H1 (cell line): Measurements from ENCODE around the gene GABRG3. TPM values are rescaled to one million over a fixed set of nuclear protein-coding genes. Genes with fewer than 3 reads are reported as not detected.
A peak's percentile ranks its signal among the peaks of the same experiment; 100 is the strongest.

Experiments used
- CTCF ChIA-PET: fragments of 300-600 bp; sonication (Branson Sonifier 250); formaldehyde crosslinking; loops from one replicate; lab custom pipeline; 2021; ENCODE audit not compliant: partially characterized antibody; lab: Charles Lee
- POLR2A ChIA-PET: fragments of 300-600 bp; sonication (Branson Sonifier 250); formaldehyde crosslinking; loops from one replicate; lab custom pipeline; 2021; ENCODE audit warnings: inconsistent platforms; ENCODE audit not compliant: partially characterized antibody; lab: Charles Lee
- DNase-seq, 2 experiments: peaks; one replicate each; pipeline versions ENCODE4 v3.0.0 to v3.0.0-alpha.2; 2010 to 2022; ENCODE audit warnings: low spot score in 2 of 2, low read depth in 1 of 2, mixed read lengths in 1 of 2
- FAIRE-seq: peaks from 2 replicates; lab custom pipeline; 2011; peaks lifted over from hg19 to GRCh38; lab: Jason Lieb, UNC
- H2AFZ ChIP-seq: 2 replicates; pipeline ENCODE4 v1.8.1; 2012; ENCODE audit warnings: low read length, inconsistent platforms
- H2AK5ac ChIP-seq: 2 replicates; pipeline ENCODE4 v1.6.1; 2013; ENCODE audit warnings: low read depth, low read length
- H2BK120ac ChIP-seq: replicated peaks from 2 replicates; pipeline ENCODE3; 2013; ENCODE audit warnings: low read depth, low read length, inconsistent platforms
- H2BK12ac ChIP-seq: 2 replicates; pipeline ENCODE4 v1.6.1; 2013; ENCODE audit warnings: low read depth, low read length
- H2BK15ac ChIP-seq: 2 replicates; pipeline ENCODE4 v1.6.1; 2013; ENCODE audit warnings: low read length
- H2BK20ac ChIP-seq: 2 replicates; pipeline ENCODE4 v1.6.1; 2013; ENCODE audit warnings: low read length
- H2BK5ac ChIP-seq: 2 replicates; pipeline ENCODE4 v1.6.1; 2013; ENCODE audit warnings: low read depth, low read length
- H3K14ac ChIP-seq: 2 replicates; pipeline ENCODE4 v1.6.1; 2013; ENCODE audit warnings: inconsistent platforms; ENCODE audit not compliant: insufficient read length
- H3K18ac ChIP-seq: 2 replicates; pipeline ENCODE4 v1.6.1; 2013; ENCODE audit warnings: low read length; ENCODE audit errors: extremely low read depth
- H3K23ac ChIP-seq: 2 replicates; pipeline ENCODE4 v1.6.1; 2013; ENCODE audit warnings: inconsistent platforms; ENCODE audit not compliant: insufficient read length
- H3K23me2 ChIP-seq: 2 replicates; pipeline ENCODE4 v1.6.1; 2013; ENCODE audit warnings: low read depth, low read length
- H3K27ac ChIP-seq: 2 replicates; pipeline ENCODE4 v1.6.1; 2011; ENCODE audit warnings: low read depth, low read length, inconsistent platforms
- H3K27me3 ChIP-seq, 4 experiments: replicated peaks in 1 of 4; 1 replicate in 1 of 4; 2 replicates in 3 of 4; pipeline versions ENCODE4 v1.6.1 to v1.8.1; 2011 to 2013; ENCODE audit warnings: low read length in 3 of 4, mild to moderate bottlenecking in 3 of 4, inconsistent platforms in 2 of 4, mixed read lengths in 2 of 4, moderate library complexity in 1 of 4; ENCODE audit not compliant: control insufficient read depth in 3 of 4, insufficient read depth in 3 of 4; ENCODE audit errors: extremely low read depth in 1 of 4
- H3K36me3 ChIP-seq, 4 experiments: 2 replicates each; pipeline versions ENCODE4 v1.6.1 to v1.8.1; 2011 to 2013; ENCODE audit warnings: mild to moderate bottlenecking in 4 of 4, low read length in 3 of 4, moderate library complexity in 2 of 4, control low read depth in 1 of 4, inconsistent platforms in 1 of 4; ENCODE audit not compliant: insufficient read depth in 4 of 4, control insufficient read depth in 2 of 4
- H3K4ac ChIP-seq: replicated peaks from 2 replicates; pipeline ENCODE3; 2013; ENCODE audit warnings: low read length, low read depth, mixed read lengths, inconsistent platforms; ENCODE audit not compliant: insufficient read length
- H3K4me1 ChIP-seq, 4 experiments: replicated peaks in 1 of 4; 1 replicate in 1 of 4; 2 replicates in 3 of 4; pipeline versions ENCODE4 v1.6.1 to v1.8.1; 2011 to 2013; ENCODE audit warnings: low read length in 3 of 4, inconsistent platforms in 2 of 4, mixed read lengths in 1 of 4; ENCODE audit not compliant: insufficient read depth in 4 of 4, control insufficient read depth in 3 of 4
- H3K4me2 ChIP-seq, 2 experiments: 2 replicates each; pipeline versions ENCODE4 v1.6.1 to v1.8.1; 2011 to 2013; ENCODE audit warnings: low read depth in 2 of 2, low read length in 2 of 2, control low read depth in 1 of 2, inconsistent platforms in 1 of 2, mild to moderate bottlenecking in 1 of 2; ENCODE audit not compliant: insufficient read depth in 1 of 2
- H3K4me3 ChIP-seq, 4 experiments: fragments of 200-600, 300-600 bp in 1 of 4; sonication (generic), shearing (Covaris generic), sonication (Bioruptor Twin) in 1 of 4; 2 replicates each; pipeline versions ENCODE4 v1.5.1 to v1.8.1; 2011 to 2016; ENCODE audit warnings: low read length in 4 of 4, low read depth in 3 of 4, control low read depth in 2 of 4, inconsistent platforms in 2 of 4, mild to moderate bottlenecking in 2 of 4, mixed read lengths in 1 of 4, moderate library complexity in 1 of 4; ENCODE audit not compliant: insufficient read depth in 2 of 4; ENCODE audit errors: extremely low read depth in 1 of 4
- H3K56ac ChIP-seq: replicated peaks from 2 replicates; pipeline ENCODE3; 2013; ENCODE audit warnings: low read depth, mild to moderate bottlenecking, mixed read lengths, low read length, inconsistent platforms; ENCODE audit not compliant: insufficient read length
- H3K79me1 ChIP-seq: 2 replicates; pipeline ENCODE4 v1.6.1; 2013; ENCODE audit warnings: low read depth, low read length, control low read depth
- H3K79me2 ChIP-seq, 2 experiments: 2 replicates each; pipeline versions ENCODE4 v1.6.1 to v1.8.1; 2012 to 2013; ENCODE audit warnings: low read length in 2 of 2, mild to moderate bottlenecking in 2 of 2, inconsistent platforms in 1 of 2; ENCODE audit not compliant: insufficient read depth in 2 of 2, control insufficient read depth in 1 of 2
- H3K9ac ChIP-seq, 4 experiments: replicated peaks in 1 of 4; 1 replicate in 1 of 4; 2 replicates in 3 of 4; pipeline versions ENCODE4 v1.6.1 to v1.8.1; 2011 to 2013; ENCODE audit warnings: low read depth in 3 of 4, low read length in 3 of 4, control low read depth in 2 of 4, mild to moderate bottlenecking in 2 of 4, moderate library complexity in 2 of 4, inconsistent platforms in 1 of 4; ENCODE audit errors: extremely low read depth in 1 of 4
- H3K9me3 ChIP-seq, 2 experiments: 2 replicates each; pipeline versions ENCODE4 v1.6.1 to v1.8.1; 2012 to 2013; ENCODE audit warnings: mild to moderate bottlenecking in 2 of 2, moderate library complexity in 2 of 2, control low read depth in 1 of 2, inconsistent platforms in 1 of 2, low read depth in 1 of 2, low read length in 1 of 2, mixed read lengths in 1 of 2; ENCODE audit not compliant: insufficient read depth in 2 of 2
- H4K20me1 ChIP-seq, 2 experiments: replicated peaks in 1 of 2; 2 replicates each; pipeline versions ENCODE3 to v1.8.1; 2011 to 2013; ENCODE audit warnings: inconsistent platforms in 2 of 2, low read length in 2 of 2, mild to moderate bottlenecking in 1 of 2; ENCODE audit not compliant: insufficient read depth in 2 of 2, control insufficient read depth in 1 of 2
- H4K5ac ChIP-seq: 2 replicates; pipeline ENCODE4 v1.6.1; 2013; ENCODE audit warnings: low read length, low read depth, mixed read lengths, inconsistent platforms; ENCODE audit not compliant: insufficient read length
- H4K8ac ChIP-seq: 2 replicates; pipeline ENCODE4 v1.8.0; 2013; ENCODE audit warnings: mild to moderate bottlenecking, moderate library complexity, low read length, inconsistent platforms; ENCODE audit not compliant: insufficient read depth; ENCODE audit errors: extremely low read depth
- H4K91ac ChIP-seq: replicated peaks from 2 replicates; pipeline ENCODE3; 2013; ENCODE audit warnings: low read length, mixed read lengths, inconsistent platforms; ENCODE audit not compliant: insufficient read length
- RAD21 ChIP-seq, 2 experiments: IDR thresholded peaks in 1 of 2; conservative IDR thresholded peaks in 1 of 2; 2 replicates each; pipeline ENCODE4 v1.6.1; 2011; ENCODE audit warnings: low read depth in 2 of 2, low read length in 2 of 2, improper control_type of control experiment in 1 of 2, inconsistent platforms in 1 of 2, mild to moderate bottlenecking in 1 of 2, moderate library complexity in 1 of 2
- SRF ChIP-seq: IDR thresholded peaks from 2 replicates; pipeline ENCODE4 v1.6.1; 2011; ENCODE audit warnings: mild to moderate bottlenecking, low read depth, low read length, moderate library complexity
- YY1 ChIP-seq: IDR thresholded peaks from 2 replicates; pipeline ENCODE4 v1.6.1; 2011; ENCODE audit warnings: low read depth, mild to moderate bottlenecking, low read length
- WGBS, 2 experiments: shearing (Covaris generic) in 1 of 2; methylation state at CpG; one replicate each; pipeline versions ENCODE4 v1.1.6 to v1.1.7; 2013 to 2015; ENCODE audit warnings: low lambda C conversion rate in 2 of 2, mixed read lengths in 2 of 2, inconsistent platforms in 1 of 2, low coverage in 1 of 2, missing lambda C conversion rate in 1 of 2; ENCODE audit not compliant: insufficient replicate concordance in 2 of 2, insufficient coverage in 1 of 2, insufficient read length in 1 of 2; ENCODE audit errors: extremely low coverage in 1 of 2, missing lambda C conversion rate in 1 of 2; 5-methylcytosine and 5-hydroxymethylcytosine counted together
- polyA plus RNA-seq, 7 experiments: library from polyadenylated mRNA; depleted of rRNA in 3 of 7; stranded (reverse) in 5 of 7; unstranded in 2 of 7; fragments of >200 nt in 5 of 7; fragments of 200-250 nt in 2 of 7; gene quantifications; 1 replicate in 5 of 7; 2 replicates in 1 of 7; 4 replicates in 1 of 7; pipeline versions ENCODE4 v1.2.1 to v1.2.3, GENCODE V29; 2011 to 2013; ENCODE audit warnings: missing spikeins in 2 of 7, mixed read lengths in 2 of 7
- total RNA-seq: library from RNA; stranded (reverse); fragmentation: NEBNext Ultra II Directional; extraction: Animal tissue kit (Norgen Biotek cat#: 25700); gene quantifications from 2 replicates; pipeline ENCODE4 v1.2.1, GENCODE V29; 2021
- TF ChIP-seq, protein P1 (sequence below), 3 experiments: IDR thresholded peaks; 1 replicate in 2 of 3; 2 replicates in 1 of 3; pipeline versions ENCODE4 v1.5.1 to v1.6.1; 2011; ENCODE audit warnings: low read length in 3 of 3, mild to moderate bottlenecking in 3 of 3, inconsistent platforms in 2 of 3, low read depth in 1 of 3, moderate library complexity in 1 of 3; ENCODE audit not compliant: insufficient read depth in 1 of 3; ENCODE audit errors: control extremely low read depth in 1 of 3

The GABRG3 gene
- total and polyA plus RNA-seq, 2 of the 8 experiments (the other 6 are each of a cell fraction or from before 2014, with no cell fraction given), result 0.17 to 0.80 TPM

- no peak overlapping the region for H4K91ac ChIP-seq
- peaks cover 0 to 3% (median 1%) of the 10 kb centered on the region in 4 experiments; a peak in 1 of 7 replicates for H3K4me1 ChIP-seq
- no peak overlapping the region for H3K4ac ChIP-seq
- H2BK15ac ChIP-seq, result no peak overlapping the region
- no peaks in the 10 kb centered on the region for H3K36me3 ChIP-seq
- H3K27ac ChIP-seq, result no peak overlapping the region
- H3K9ac ChIP-seq, result no peak overlapping the region
- no peak overlapping the region for H3K23ac ChIP-seq
- no peak overlapping the region for H2AK5ac ChIP-seq
- H2BK12ac ChIP-seq, result no peak overlapping the region
- H3K18ac ChIP-seq, result no peak overlapping the region
- peaks cover 13 to 40% (median 35%) of the 10 kb centered on the region in 4 experiments for H3K27me3 ChIP-seq
- WGBS, 2 experiments, result 38% methylated on average over 9 of the region's 9 CpGs; no CpG with 5 or more reads in 1 of the 2 experiments
- H3K79me1 ChIP-seq, result no peaks in the 10 kb centered on the region
- no peaks in the 10 kb centered on the region for H3K9me3 ChIP-seq
- H2BK5ac ChIP-seq, result no peak overlapping the region
- no peak overlapping the region for H2AFZ ChIP-seq
- no peaks in the 10 kb centered on the region for H3K79me2 ChIP-seq
- peak overlapping the region in 1 of 2 experiments; percentile 12; a peak in 1 of 4 replicates for H3K4me2 ChIP-seq
- no peak overlapping the region for H2BK120ac ChIP-seq
- no peaks in the 10 kb centered on the region for H4K20me1 ChIP-seq
- DNase-seq, result peak in 1 of 2 experiments; percentile 57
- H4K5ac ChIP-seq, result no peak overlapping the region
- no peak overlapping the region; the same call in 1 of the 2 replicates for H4K8ac ChIP-seq
- peak; percentile 42 for FAIRE-seq
- ChIA-PET POLR2A (no interaction called here), CTCF (interaction anchor here (0.6 to 7.6 kb wide), 32 partner anchors 9 to 1124 kb away, joined by 3 to 74 read pairs (median 4); no protein-coding TSS in a partner anchor)
- no peak overlapping the region for H3K56ac ChIP-seq
- no peak overlapping the region for H3K14ac ChIP-seq
- peak; percentile 44 for TF ChIP-seq RAD21 (IDR thresholded peaks at IDR 0.05 in 1 of 2, conservative IDR thresholded peaks at IDR 0.05 in 1 of 2; ENCODE audit: low read depth in 2 of 2, low read length in 2 of 2)
- TF ChIP-seq YY1, result no peak
- TF ChIP-seq, protein P1, sequence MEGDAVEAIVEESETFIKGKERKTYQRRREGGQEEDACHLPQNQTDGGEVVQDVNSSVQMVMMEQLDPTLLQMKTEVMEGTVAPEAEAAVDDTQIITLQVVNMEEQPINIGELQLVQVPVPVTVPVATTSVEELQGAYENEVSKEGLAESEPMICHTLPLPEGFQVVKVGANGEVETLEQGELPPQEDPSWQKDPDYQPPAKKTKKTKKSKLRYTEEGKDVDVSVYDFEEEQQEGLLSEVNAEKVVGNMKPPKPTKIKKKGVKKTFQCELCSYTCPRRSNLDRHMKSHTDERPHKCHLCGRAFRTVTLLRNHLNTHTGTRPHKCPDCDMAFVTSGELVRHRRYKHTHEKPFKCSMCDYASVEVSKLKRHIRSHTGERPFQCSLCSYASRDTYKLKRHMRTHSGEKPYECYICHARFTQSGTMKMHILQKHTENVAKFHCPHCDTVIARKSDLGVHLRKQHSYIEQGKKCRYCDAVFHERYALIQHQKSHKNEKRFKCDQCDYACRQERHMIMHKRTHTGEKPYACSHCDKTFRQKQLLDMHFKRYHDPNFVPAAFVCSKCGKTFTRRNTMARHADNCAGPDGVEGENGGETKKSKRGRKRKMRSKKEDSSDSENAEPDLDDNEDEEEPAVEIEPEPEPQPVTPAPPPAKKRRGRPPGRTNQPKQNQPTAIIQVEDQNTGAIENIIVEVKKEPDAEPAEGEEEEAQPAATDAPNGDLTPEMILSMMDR (IDR thresholded peaks at IDR 0.05; ENCODE audit: control extremely low read depth in 1 of 3, insufficient read depth in 1 of 3, low read depth in 1 of 3, low read length in 3 of 3), result peak; percentile 18 to 66 (median 49); a peak in 3 of 4 replicates
- no peak for TF ChIP-seq SRF
- no peak overlapping the region for H2BK20ac ChIP-seq
- no peak overlapping the region for H3K4me3 ChIP-seq
- peaks cover 3% of the 10 kb centered on the region; the same call in 1 of the 2 replicates for H3K23me2 ChIP-seq
Observed at GRCh38 chr15:26974120-26974780, 3.3 kb downstream of the GABRG3 start.
